HG02759 (cell line): ENCODE results near the gene DEFB131B.
"Not testable (repeated sequence)": the region's sequence is repeated elsewhere in the genome, so short reads cannot be mapped to it uniquely, and the experiment has no call there.

Experiments
- ATAC-seq: cut with Tn5 transposase; IDR thresholded peaks from one replicate; pipeline ENCODE4 v1.9.1; 2021; ENCODE audit warnings: mild to moderate bottlenecking, moderate library complexity; ENCODE audit not compliant: unreplicated experiment

DEFB131B gene

GRCh38 chr11:71878059-71878458 is at the start of gene DEFB131B:
TSS of gene DEFB131B (plus strand) at chr11:71878453. CDS start at chr11:71878453, 0 bp downstream.
- ATAC-seq: not testable (repeated sequence)

- ATAC-seq: not testable (repeated sequence)
Measured at GRCh38 chr11:71829247-71829646, 49.0 kb upstream of the DEFB131B start.

GRCh38 chr11:71829686-71830085 is 48.6 kb upstream of the DEFB131B start:
- not testable (repeated sequence) for ATAC-seq

GRCh38 chr11:71832811-71833210 is 45.4 kb upstream of the DEFB131B start, which contains the start of gene DEFB108B:
TSS of gene DEFB108B (plus strand) at chr11:71833200. CDS start at chr11:71833200, 0 bp downstream.
- not testable (repeated sequence) for ATAC-seq

- ATAC-seq: not testable (repeated sequence)
Measured at GRCh38 chr11:71842720-71843119, 35.5 kb upstream of the DEFB131B start.

- ATAC-seq: not testable (repeated sequence)
Measured at GRCh38 chr11:71843355-71843754, 34.9 kb upstream of the DEFB131B start.

- ATAC-seq: no peak
Measured at GRCh38 chr11:71843858-71844257, 34.4 kb upstream of the DEFB131B start.

- not testable (repeated sequence) for ATAC-seq
Measured at GRCh38 chr11:71853895-71854294, 24.4 kb upstream of the DEFB131B start.

GRCh38 chr11:71855880-71856279 is 22.4 kb upstream of the DEFB131B start:
- ATAC-seq: not testable (repeated sequence)

- not testable (repeated sequence) for ATAC-seq
Measured at GRCh38 chr11:71860835-71861234, 17.4 kb upstream of the DEFB131B start.

GRCh38 chr11:71863978-71864627 is 14.2 kb upstream of the DEFB131B start:
- not testable (repeated sequence) for ATAC-seq

- ATAC-seq: not testable (repeated sequence)
Measured at GRCh38 chr11:71867209-71867608, 11.0 kb upstream of the DEFB131B start.

GRCh38 chr11:71869931-71870330 is 8.3 kb upstream of the DEFB131B start:
- ATAC-seq: not testable (repeated sequence)

GRCh38 chr11:71870661-71871060 is 7.6 kb upstream of the DEFB131B start:
- ATAC-seq: not testable (repeated sequence)

- not testable (repeated sequence) for ATAC-seq
Measured at GRCh38 chr11:71876262-71876661, 2.0 kb upstream of the DEFB131B start.

- not testable (repeated sequence) for ATAC-seq
Measured at GRCh38 chr11:71885806-71886205, 7.6 kb downstream of the DEFB131B start.

- ATAC-seq: not testable (repeated sequence)
Measured at GRCh38 chr11:71888335-71889010, 10.2 kb downstream of the DEFB131B start.

- not testable (repeated sequence) for ATAC-seq
Measured at GRCh38 chr11:71889181-71889872, 11.1 kb downstream of the DEFB131B start.

GRCh38 chr11:71895961-71896360 is 17.7 kb downstream of the DEFB131B start:
- ATAC-seq: no peak

GRCh38 chr11:71901137-71901536 is 22.9 kb downstream of the DEFB131B start:
- ATAC-seq: not testable (repeated sequence)

GRCh38 chr11:71908218-71908617 is 30.0 kb downstream of the DEFB131B start:
- no peak for ATAC-seq
